DMS 273 treated with DMSO at 0.1 percent for 48 hours (cell line): ENCODE data around the gene CDCP2.

Experiments used
- DNase-seq: peaks from one replicate; lab custom pipeline; 2025; lab: John Stamatoyannopoulos, UW

CDCP2 gene

DNA sequence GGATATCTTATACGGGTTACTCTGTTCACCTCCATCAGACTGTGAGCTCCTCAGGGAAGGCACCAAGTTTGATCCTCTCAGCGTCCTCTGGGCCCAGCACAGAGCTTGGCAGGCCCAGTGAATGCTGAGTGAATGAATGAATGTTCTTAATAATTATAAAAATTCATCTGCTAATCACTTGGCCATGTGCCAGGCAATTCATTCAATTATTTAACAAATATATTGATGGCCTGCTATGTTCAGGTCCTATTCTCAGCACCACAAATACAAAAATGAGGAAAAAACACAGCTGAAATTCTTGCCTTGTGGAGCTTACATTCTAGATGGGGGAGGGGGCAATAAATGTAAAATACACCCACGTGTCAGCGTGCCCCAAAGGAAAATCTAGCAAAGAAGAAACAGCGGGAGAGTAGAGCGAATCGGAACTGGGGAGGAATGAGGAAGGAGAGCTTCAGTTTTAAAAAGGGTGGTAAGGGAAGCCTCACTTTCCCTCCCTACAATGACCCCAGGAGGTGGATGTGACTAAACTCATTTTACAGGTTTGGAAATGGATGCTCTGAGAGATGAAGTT lies 15.8 kb downstream of the CDCP2 start:
- DNase-seq, result no peak

DNA sequence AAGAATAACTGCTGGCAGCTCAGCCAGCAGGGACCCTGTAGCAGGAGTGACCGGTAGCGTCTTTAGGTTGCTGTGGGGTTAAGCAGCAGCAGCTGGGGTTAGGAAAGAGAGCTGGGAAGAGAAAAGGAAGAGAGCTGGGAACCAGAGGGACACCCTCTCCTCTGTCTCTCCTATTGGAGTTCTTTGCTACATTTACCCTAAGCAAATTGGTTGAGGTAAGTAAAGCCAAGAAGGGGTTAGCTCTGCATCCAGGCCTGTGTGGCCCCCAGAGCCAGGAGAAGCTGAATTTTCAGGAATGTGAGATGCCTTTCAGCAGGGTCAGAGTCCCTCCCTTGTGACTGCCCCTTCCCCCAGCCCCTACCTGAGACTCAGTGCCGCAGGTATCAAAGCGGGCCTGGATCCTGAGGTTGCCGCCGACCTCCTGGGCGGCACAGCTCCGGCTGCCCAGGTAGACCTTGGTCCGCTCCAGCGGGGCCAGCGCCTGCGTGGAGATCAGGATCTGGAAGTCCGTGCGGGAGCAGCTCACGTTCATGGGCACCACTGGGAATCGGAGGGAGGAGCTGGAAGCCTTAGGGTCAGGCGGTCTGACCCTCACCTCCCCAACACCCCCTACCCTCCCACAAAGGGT lies 16.4 kb downstream of the CDCP2 start:
- DNase-seq, result no peak

GRCh38 chr1:54135436-54136120 lies 17.2 kb downstream of the CDCP2 start:
- DNase-seq, result no peak

DNA sequence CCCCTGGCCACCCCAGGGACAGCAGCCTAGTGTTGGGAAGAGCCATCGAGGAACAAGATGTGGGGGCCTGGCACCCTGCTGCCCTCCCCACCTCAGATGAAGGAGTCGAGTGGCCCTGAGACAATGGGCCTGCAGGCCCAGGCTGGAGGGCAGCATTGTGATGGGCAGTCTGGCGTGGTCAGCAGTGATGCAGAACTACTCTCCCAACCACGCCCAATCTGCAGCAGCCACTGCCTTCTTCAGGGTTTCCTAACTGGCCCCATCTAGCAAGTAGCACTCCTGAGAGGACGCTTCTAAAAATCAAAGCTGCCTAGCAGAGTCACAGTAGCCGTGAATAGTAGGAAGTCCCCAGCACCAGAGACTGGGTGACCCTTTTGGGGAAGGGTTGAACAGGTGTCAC lies 18.5 kb downstream of the CDCP2 start:
- DNase-seq, result no peak

GRCh38 chr1:54132495-54132894 lies 20.3 kb downstream of the CDCP2 start:
- DNase-seq, result no peak

DNA sequence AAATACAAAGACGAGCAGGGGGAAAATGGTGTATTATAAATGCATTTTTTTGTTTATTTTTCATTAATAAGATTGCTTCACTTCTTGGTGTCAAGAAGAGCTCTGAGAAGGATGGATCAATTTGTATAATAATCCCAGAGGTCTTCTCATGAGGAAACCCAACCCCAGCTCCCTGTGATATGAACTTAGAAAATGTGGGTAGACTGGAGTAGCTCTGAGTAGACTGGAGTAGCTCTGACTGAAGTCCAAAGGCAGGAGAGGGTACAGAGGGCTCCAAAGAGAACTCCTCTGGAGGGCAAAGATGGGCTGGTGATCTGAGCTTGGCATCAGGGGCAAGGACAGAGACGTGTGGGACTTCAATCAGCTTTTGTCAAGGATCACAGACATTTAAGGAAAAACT lies 21.4 kb downstream of the CDCP2 start:
- DNase-seq, result no peak

GRCh38 chr1:54129858-54130257 lies 22.9 kb downstream of the CDCP2 start:
- DNase-seq, result no peak

DNA sequence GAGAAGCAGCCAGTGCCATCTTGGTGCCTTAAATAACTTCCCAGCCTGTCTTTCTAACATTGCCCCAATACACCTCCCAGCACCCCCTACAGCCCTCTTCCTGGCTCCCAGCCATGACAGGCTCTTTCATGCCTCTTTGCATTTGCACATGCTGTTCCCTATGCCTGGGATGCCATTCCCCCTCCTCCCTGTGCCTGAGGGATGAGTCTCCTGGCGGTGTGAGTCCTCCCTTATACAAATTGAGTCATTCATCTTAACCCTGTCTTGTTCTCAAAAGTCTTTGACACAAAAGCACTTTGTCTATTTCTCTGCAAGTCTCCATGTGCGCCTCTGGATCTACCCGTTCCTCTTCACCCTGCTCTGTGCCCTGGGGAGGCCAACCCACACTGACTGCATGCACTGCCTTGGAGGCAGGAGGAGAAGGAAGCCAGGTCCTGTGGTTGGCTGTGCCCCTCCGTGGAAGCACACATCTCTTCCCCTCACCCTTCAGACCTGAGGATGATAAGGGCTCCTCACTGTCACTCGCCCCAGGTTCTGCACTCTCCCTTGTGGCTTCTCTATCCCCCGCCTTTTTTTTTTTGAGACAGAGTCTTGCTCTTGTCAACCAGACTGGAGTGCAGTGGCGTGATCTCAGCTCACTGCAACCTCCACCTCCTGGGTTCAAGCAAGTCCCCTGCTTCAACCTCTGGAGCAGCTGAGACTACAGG lies 25.1 kb downstream of the CDCP2 start:
- DNase-seq, result no peak

DNA sequence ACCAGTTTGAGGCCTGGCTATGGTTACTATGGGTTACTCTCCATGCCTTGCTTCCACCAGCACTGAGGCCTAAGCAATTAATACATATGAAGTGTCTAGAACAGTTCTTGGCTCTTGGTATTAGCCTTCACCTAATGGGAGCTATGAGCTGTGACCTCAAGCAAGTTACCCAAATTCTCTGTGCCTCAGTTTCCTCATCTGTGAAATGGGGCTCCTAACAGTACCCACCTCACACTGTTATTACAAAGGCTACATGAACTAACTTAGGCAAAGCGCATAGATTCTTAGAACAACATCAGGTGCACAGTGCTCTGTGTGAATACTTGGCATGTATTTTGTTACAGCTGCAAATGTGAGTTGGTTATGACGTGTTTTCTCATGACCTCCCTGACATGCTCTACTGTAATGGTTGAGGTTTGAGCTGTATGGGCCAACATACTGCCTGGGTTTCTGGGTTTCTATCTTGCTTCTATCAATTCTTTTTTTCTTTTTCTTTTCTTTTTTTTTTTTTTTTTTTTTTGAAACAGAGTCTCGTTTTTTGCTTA lies 26.5 kb downstream of the CDCP2 start:
- DNase-seq, result no peak

GRCh38 chr1:54125386-54126070 lies 27.3 kb downstream of the CDCP2 start:
- no peak for DNase-seq

DNA sequence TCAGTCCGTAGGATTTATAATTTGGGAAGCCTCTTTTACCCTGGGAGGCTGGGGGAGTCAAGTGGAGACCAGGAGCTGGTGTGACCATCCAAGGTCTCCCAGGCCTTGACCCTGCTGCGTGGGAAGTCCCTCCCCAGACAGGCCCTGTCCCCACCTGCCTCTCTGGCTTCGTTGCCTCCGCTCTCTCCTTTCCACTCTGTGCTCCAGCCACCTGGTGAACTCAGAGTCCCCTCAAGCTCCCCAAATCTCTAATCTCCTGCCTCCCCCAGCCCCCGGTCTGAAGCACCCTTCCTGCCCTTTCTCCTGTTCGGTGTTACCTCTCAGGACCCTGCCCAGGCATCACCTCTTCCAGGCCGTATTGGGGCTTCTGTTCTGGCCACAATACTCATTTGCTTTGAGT lies 27.9 kb downstream of the CDCP2 start:
- no peak for DNase-seq

DNA sequence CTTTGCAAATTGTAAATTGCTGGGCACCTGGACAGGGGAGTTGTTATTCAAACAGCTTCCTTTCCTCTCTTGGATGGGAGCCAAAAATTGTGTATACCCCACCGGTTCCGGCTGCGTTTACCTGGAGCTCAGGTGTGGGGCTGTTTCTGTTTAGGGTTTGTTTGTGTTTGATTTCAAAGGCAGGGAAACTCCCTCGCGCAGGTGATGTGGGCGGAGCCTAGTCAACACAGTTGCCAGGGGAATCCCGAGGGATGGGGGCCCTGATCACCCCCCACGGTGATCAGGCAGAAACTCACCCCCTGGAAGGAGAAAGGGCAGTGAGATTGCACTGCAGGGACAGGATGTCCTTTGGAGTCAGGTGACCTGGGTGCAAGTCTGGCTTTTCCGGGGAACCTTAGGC lies 28.3 kb downstream of the CDCP2 start:
- DNase-seq, result no peak

- no peak for DNase-seq
Observed at GRCh38 chr1:54122992-54123391, 29.8 kb downstream of the CDCP2 start.

GRCh38 chr1:54122135-54122751 lies 30.6 kb downstream of the CDCP2 start:
- no peak for DNase-seq

GRCh38 chr1:54121482-54122134 lies 31.2 kb downstream of the CDCP2 start:
- DNase-seq, result peak; percentile 33

GRCh38 chr1:54120698-54121481 lies 31.9 kb downstream of the CDCP2 start:
- DNase-seq, result no peak

DNA sequence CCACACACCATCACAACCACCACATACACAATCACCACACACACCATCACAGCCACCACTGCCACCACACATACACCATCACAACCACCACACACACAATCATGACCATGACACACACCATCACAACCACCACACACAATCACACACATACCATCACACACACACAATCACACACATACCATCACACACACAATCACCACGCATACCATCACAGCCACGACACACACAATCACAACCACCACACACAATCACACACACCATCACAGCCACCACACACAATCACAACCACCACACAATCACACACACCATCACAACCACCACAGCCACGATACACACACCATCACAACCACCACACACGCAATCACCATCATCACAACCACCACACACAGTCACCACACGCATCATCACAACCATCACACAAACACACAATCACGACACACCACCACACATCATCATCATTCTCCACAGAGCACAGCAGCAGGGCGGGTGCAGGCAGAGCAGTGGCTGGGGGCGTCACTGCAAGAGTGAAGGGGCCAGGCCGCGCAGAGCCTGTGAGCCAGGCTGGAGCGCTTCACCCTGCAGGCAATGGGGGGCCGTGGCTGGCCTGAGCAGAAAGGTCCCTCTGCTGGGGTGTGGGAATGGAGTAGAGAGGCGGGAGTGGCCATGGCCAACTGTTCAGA lies 32.6 kb downstream of the CDCP2 start:
- DNase-seq, result no peak

DNA sequence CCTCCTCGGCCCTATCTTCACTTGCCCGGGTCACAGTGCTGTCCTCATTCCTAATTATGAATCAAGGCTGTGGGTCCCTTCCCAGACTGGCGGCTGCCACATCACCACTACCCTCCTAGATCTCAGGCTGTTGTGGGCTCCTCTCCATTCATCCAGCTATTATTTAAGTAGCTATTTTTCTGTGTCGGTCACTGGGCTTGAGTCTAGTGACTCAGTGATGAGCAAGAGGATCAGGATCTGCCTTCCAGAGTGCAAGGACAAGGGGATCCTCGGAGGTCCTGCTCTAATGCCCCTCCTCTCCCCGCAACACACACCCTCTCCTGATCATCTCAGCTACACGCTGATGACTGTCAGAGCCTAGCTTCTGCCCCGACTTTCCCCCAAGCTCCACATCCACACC lies 34.1 kb downstream of the CDCP2 start:
- DNase-seq, result no peak

DNA sequence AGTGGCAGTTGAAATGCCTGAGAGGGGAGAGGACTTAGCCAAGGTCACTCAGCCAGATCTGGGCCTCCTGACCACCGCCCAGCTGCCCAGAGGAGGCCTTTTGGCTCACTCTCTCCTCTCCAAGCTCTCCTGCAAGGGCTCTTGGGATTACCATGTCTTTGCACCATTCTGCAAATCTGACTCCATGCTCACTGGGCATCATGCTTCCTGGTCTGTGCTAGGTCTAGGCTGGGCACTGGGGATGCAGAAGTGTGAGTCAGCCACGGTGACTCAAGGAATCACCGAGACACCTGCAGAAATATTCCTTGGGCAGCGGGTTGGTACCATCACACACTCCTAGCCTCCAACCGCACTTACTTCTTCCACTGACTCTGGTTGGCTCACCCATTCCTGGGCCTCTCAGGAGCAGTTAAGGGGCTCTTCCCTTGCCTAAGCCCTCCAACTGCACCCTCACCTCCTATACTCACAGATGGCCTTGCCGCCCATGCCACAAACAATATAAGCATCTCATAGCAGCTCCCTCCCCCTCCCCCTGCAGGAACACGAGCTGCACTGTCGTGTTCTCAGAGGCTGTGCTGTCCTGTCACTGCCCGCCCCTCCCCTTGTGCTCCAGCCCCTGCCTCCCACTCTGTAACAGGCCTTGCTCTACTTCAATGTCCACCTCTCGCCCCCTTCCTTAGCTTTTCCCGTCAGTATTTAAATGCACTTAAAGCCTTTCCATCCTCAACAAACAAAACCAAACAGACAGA lies 34.8 kb downstream of the CDCP2 start:
- no peak for DNase-seq
